ENCODE measurements around the gene INHBC. TPM values are rescaled to one million over a fixed set of nuclear protein-coding genes. Genes with fewer than 3 reads are reported as not detected.
A peak's percentile ranks its signal among the peaks of the same experiment; 100 is the strongest.
"Not testable (repeated sequence)": the region's sequence is repeated elsewhere in the genome, so short reads cannot be mapped to it uniquely, and the experiment has no call there.

INHBC gene
- polyA plus RNA-seq, 4 donors, result 0.03 to 0.49 TPM; not detected in 2

DNA sequence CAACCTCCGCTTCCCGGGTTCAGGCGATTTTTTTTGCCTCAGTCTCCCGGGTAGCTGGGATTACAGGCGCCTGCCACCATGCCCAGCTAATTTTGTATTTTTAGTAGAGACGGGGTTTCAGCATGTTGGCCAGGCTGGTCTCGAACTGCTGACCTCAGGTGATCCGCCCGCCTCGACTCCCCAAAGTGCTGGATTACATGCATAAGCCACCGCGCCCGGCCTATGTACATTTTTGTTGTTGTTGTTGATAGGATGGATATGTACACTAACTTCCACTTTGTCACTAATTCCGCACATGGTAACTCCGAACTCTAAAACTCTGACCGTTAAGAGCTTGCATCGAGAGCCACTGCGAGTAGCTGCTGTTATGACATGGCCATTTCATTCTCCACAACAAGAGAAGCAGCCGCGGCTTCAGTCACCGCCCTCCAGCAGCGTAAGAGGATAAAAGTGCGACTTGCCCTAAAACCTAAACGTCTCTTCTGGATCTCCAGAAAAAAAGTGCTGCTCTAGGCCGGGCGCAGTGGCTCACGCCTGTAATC is 52.5 kb downstream of the INHBC start:
- Histone ChIP-seq H3K4me3 (ENCODE audit: low read depth in 1 of 3, low read length in 3 of 3) (peak overlapping the region in 1 of 3 donors; percentile 92), H3K9me3 (ENCODE audit: control insufficient read depth in 2 of 2, insufficient read depth in 1 of 2, low read depth in 1 of 2, low read length in 1 of 2) (no peaks in the 10 kb centered on the region), H3K27me3 (ENCODE audit: control insufficient read depth in 3 of 3, insufficient read depth in 3 of 3, low read length in 3 of 3) (no peaks in the 10 kb centered on the region), H3K27ac (ENCODE audit: low read depth in 1 of 3, low read length in 2 of 3) (peak overlapping the region in 1 of 3 donors; percentile 20), H3K4me1 (ENCODE audit: control insufficient read depth in 3 of 3, insufficient read depth in 2 of 3, low read depth in 1 of 3, low read length in 2 of 3) (peaks cover 0 to 6% (median 0%) of the 10 kb centered on the region in 3 donors), H3K36me3 (ENCODE audit: control insufficient read depth in 3 of 3, insufficient read depth in 2 of 3, low read depth in 1 of 3, low read length in 3 of 3) (peaks cover 5 to 21% (median 13%) of the 10 kb centered on the region in 3 donors)
- WGBS, 3 donors, result 83 to 88% (median 84%) methylated on average over 27 of the region's 27 CpGs
- DNase-seq, result no peak
- FAIRE-seq, result no peak

- H3K9me3 ChIP-seq (ENCODE audit: control insufficient read depth in 2 of 2, insufficient read depth in 1 of 2, low read depth in 1 of 2, low read length in 1 of 2), result no peaks in the 10 kb centered on the region
- FAIRE-seq (no peak), DNase-seq (peak; percentile 97 to 99)
- peak within 1 kb of the TSS; percentile 91 to 95 (median 92) for H3K4me3 ChIP-seq (ENCODE audit: low read depth in 1 of 3, low read length in 3 of 3)
- peaks cover 5 to 26% (median 13%) of the 10 kb centered on the region in 3 donors for H3K36me3 ChIP-seq (ENCODE audit: control insufficient read depth in 3 of 3, insufficient read depth in 2 of 3, low read depth in 1 of 3, low read length in 3 of 3)
- H3K27me3 ChIP-seq (ENCODE audit: control insufficient read depth in 3 of 3, insufficient read depth in 3 of 3, low read length in 3 of 3), result no peaks in the 10 kb centered on the region
- peak within 1 kb of the TSS; percentile 62 to 92 (median 67) for H3K27ac ChIP-seq (ENCODE audit: low read depth in 1 of 3, low read length in 2 of 3)
- peaks cover 0 to 6% (median 0%) of the 10 kb centered on the region in 3 donors for H3K4me1 ChIP-seq (ENCODE audit: control insufficient read depth in 3 of 3, insufficient read depth in 2 of 3, low read depth in 1 of 3, low read length in 2 of 3)
- WGBS, 3 donors, result 5 to 7% (median 5%) methylated on average over 44 to 47 of the region's 47 CpGs
These were observed 53.2 kb downstream of the INHBC start, which contains the start of gene MARS1 for GRCh38 chr12:57487597-57488401. TSS of gene MARS1 (plus strand) at chr12:57488068. CDS start at chr12:57488091, 23 bp downstream.

GRCh38 chr12:57488402-57489156 is 54.0 kb downstream of the INHBC start:
- peak overlapping the region; percentile 62 to 92 (median 67) for H3K27ac ChIP-seq (ENCODE audit: low read depth in 1 of 3, low read length in 2 of 3)
- DNase-seq, result peak in 1 of 2 donors; percentile 17
- 25 to 30% (median 25%) methylated on average over 11 of the region's 11 CpGs for WGBS, 3 donors

GRCh38 chr12:57489157-57489641 is 54.6 kb downstream of the INHBC start:
- Histone ChIP-seq H3K4me1 (ENCODE audit: control insufficient read depth in 3 of 3, insufficient read depth in 2 of 3, low read depth in 1 of 3, low read length in 2 of 3) (peaks cover 0 to 6% (median 0%) of the 10 kb centered on the region in 3 donors), H3K4me3 (ENCODE audit: low read depth in 1 of 3, low read length in 3 of 3) (peak overlapping the region in 2 of 3 donors; percentile 2 to 92), H3K9me3 (ENCODE audit: control insufficient read depth in 2 of 2, insufficient read depth in 1 of 2, low read depth in 1 of 2, low read length in 1 of 2) (no peaks in the 10 kb centered on the region), H3K27ac (ENCODE audit: low read depth in 1 of 3, low read length in 2 of 3) (no peak overlapping the region), H3K36me3 (ENCODE audit: control insufficient read depth in 3 of 3, insufficient read depth in 2 of 3, low read depth in 1 of 3, low read length in 3 of 3) (peaks cover 5 to 31% (median 13%) of the 10 kb centered on the region in 3 donors), H3K27me3 (ENCODE audit: control insufficient read depth in 3 of 3, insufficient read depth in 3 of 3, low read length in 3 of 3) (no peaks in the 10 kb centered on the region)
- 84 to 94% (median 92%) methylated on average over 5 of the region's 5 CpGs for WGBS, 3 donors
- DNase-seq (no peak), FAIRE-seq (no peak)

More at GRCh38 chr12:57488402-57489156, 54.0 kb downstream of the INHBC start:
- Histone ChIP-seq H3K9me3 (ENCODE audit: control insufficient read depth in 2 of 2, insufficient read depth in 1 of 2, low read depth in 1 of 2, low read length in 1 of 2) (no peaks in the 10 kb centered on the region), H3K4me3 (ENCODE audit: low read depth in 1 of 3, low read length in 3 of 3) (peak overlapping the region; percentile 91 to 95 (median 92)), H3K4me1 (ENCODE audit: control insufficient read depth in 3 of 3, insufficient read depth in 2 of 3, low read depth in 1 of 3, low read length in 2 of 3) (peaks cover 0 to 6% (median 0%) of the 10 kb centered on the region in 3 donors), H3K36me3 (ENCODE audit: control insufficient read depth in 3 of 3, insufficient read depth in 2 of 3, low read depth in 1 of 3, low read length in 3 of 3) (peaks cover 5 to 27% (median 13%) of the 10 kb centered on the region in 3 donors), H3K27me3 (ENCODE audit: control insufficient read depth in 3 of 3, insufficient read depth in 3 of 3, low read length in 3 of 3) (no peaks in the 10 kb centered on the region)
- no peak for FAIRE-seq

DNA sequence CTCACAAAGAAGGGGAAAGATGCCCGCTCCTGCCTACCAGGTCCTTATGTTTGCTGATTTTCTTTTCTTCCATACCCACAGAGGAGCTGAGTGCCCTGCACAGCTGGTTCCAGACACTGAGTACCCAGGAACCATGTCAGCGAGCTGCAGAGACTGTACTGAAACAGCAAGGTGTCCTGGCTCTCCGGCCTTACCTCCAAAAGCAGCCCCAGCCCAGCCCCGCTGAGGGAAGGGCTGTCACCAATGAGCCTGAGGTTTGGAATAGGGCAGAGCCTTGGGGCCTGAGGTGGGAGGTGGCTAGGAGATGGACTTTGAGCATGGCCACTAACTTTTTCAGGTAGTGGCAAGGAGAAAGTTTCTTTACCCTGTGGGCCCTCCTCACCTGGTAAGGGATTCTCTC is 55.5 kb downstream of the INHBC start:
- peaks cover 0 to 6% (median 0%) of the 10 kb centered on the region in 3 donors for H3K4me1 ChIP-seq (ENCODE audit: control insufficient read depth in 3 of 3, insufficient read depth in 2 of 3, low read depth in 1 of 3, low read length in 2 of 3)
- no peak for DNase-seq
- H3K27me3 ChIP-seq (ENCODE audit: control insufficient read depth in 3 of 3, insufficient read depth in 3 of 3, low read length in 3 of 3), result no peaks in the 10 kb centered on the region
- 94 to 98% (median 97%) methylated on average over 4 of the region's 4 CpGs for WGBS, 3 donors
- no peaks in the 10 kb centered on the region for H3K9me3 ChIP-seq (ENCODE audit: control insufficient read depth in 2 of 2, insufficient read depth in 1 of 2, low read depth in 1 of 2, low read length in 1 of 2)
- H3K36me3 ChIP-seq (ENCODE audit: control insufficient read depth in 3 of 3, insufficient read depth in 2 of 3, low read depth in 1 of 3, low read length in 3 of 3), result peaks cover 5 to 31% (median 15%) of the 10 kb centered on the region in 3 donors
- no peak overlapping the region for H3K4me3 ChIP-seq (ENCODE audit: low read depth in 1 of 3, low read length in 3 of 3)
- H3K27ac ChIP-seq (ENCODE audit: low read depth in 1 of 3, low read length in 2 of 3), result no peak overlapping the region
- no peak for FAIRE-seq

GRCh38 chr12:57491393-57492280 is 57.1 kb downstream of the INHBC start:
- Histone ChIP-seq H3K27ac (ENCODE audit: low read depth in 1 of 3, low read length in 2 of 3) (no peak overlapping the region), H3K4me1 (ENCODE audit: control insufficient read depth in 3 of 3, insufficient read depth in 2 of 3, low read depth in 1 of 3, low read length in 2 of 3) (peaks cover 0 to 6% (median 0%) of the 10 kb centered on the region in 3 donors), H3K9me3 (ENCODE audit: control insufficient read depth in 2 of 2, insufficient read depth in 1 of 2, low read depth in 1 of 2, low read length in 1 of 2) (no peaks in the 10 kb centered on the region), H3K27me3 (ENCODE audit: control insufficient read depth in 3 of 3, insufficient read depth in 3 of 3, low read length in 3 of 3) (no peaks in the 10 kb centered on the region), H3K36me3 (ENCODE audit: control insufficient read depth in 3 of 3, insufficient read depth in 2 of 3, low read depth in 1 of 3, low read length in 3 of 3) (peaks cover 5 to 41% (median 18%) of the 10 kb centered on the region in 3 donors), H3K4me3 (ENCODE audit: low read depth in 1 of 3, low read length in 3 of 3) (no peak overlapping the region)
- 87 to 93% (median 89%) methylated on average over 15 of the region's 15 CpGs for WGBS, 3 donors
- DNase-seq (no peak), FAIRE-seq (no peak)

GRCh38 chr12:57495051-57495701 is 60.6 kb downstream of the INHBC start:
- DNase-seq; H3K4me1 ChIP-seq (ENCODE audit: control insufficient read depth in 3 of 3, insufficient read depth in 2 of 3, low read depth in 1 of 3, low read length in 2 of 3); FAIRE-seq; H3K9me3 ChIP-seq (ENCODE audit: control insufficient read depth in 2 of 2, insufficient read depth in 1 of 2, low read depth in 1 of 2, low read length in 1 of 2); H3K27me3 ChIP-seq (ENCODE audit: control insufficient read depth in 3 of 3, insufficient read depth in 3 of 3, low read length in 3 of 3); H3K4me3 ChIP-seq (ENCODE audit: low read depth in 1 of 3, low read length in 3 of 3); H3K27ac ChIP-seq (ENCODE audit: low read depth in 1 of 3, low read length in 2 of 3): not testable (repeated sequence)
- WGBS, 3 donors, result 97 to 98% (median 98%) methylated on average over 38 to 45 of the region's 48 CpGs
- H3K36me3 ChIP-seq (ENCODE audit: control insufficient read depth in 3 of 3, insufficient read depth in 2 of 3, low read depth in 1 of 3, low read length in 3 of 3), result peaks cover 11 to 46% (median 18%) of the 10 kb centered on the region in 3 donors
